ENCODE measurements around the gene EFNA2.

Gene EFNA2

DNA sequence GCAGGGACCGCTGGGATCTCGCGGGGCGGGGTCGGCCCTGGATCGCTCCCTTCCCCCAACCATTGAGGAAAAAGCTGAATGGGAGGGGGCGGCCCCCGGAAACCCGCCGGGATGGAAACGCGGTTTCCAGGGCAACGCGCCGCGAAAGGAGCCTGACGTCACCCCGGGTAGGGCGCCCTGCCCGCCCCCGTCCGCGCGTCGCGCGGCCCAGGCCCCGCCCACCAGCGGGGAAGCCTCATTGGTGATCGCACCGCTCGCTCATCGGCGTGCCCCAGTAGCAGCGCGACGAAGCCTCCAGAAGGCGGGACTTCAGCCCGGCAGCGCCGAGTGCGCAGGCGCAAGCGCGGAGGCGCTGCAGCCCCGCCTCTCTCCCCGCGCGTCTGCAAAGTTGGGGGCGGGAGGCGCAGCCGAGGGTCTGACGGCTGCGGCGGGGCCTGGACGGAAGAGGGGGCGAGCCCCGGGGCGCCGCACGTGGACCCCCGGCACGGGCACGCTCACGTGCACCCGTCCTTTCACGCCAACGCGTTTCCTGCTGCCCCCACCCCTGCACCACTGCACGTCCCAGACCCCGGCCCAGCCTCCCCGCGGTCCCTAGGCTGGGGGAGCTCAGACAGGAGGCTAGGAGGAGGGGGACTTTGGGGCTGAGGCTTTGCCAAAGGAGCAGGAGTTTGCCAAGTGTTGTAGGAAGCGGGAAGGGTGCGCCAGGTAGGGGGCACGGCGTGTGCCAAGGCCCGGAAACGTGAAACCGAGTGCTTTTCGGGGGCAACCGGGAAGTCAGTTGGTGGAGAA is 24.7 kb upstream of the EFNA2 start:
- DNase-seq (ENCODE audit: low read depth), result peak; percentile 92

DNA sequence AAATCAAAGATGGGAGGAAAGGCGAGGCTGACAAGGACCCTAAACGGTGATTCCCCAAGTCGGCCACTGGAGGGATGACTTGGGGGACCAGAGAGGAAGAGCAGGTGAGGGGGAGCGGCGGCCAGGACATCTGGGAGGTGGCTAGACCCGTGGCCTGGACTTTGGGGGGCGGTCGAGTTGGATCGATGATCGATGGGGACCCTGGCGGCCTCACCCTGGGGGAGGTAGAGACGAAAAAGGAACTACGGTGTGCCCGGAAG is 24.2 kb upstream of the EFNA2 start:
- DNase-seq (ENCODE audit: low read depth), result no peak

DNA sequence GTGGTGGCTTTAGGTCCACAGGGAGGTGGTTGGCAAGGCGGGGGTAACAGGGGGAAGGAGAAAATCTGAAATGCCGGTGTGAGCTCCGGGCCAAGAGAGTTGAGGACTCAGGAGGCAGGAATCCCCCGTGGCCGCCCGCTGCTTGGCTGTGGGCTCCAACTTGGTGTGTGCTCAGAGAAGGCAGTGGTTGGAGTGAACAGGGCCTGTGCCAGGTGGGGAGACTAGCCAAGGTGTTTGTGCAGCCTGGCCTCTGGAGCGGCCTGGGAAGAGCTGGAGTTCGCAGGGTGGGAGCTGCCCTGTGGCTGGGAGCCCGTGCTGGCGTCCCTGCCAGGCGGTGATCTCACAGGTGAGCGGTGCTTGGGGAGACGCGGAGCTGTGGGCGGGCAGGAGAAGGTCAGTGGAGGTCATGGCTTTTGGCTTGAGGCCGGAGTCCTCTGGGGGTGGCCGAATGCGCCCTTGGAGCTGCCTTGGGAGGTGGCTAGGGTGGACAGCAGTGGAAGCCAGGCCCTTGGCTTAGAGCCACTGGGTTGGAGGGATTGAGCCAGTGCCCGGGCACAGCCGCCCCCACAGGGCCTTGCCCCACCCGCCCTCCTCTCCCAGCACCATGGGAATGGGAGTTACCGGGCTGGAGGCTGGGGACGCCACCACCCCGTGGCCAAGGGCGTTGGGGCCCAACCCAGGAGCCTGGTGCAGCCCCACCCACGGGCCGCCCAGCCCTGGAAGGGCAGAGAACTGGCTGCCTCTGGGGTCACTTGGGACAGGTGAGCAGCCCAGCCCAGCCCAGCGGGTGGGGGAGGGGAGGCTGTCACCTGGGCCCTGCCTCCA is 23.7 kb upstream of the EFNA2 start:
- DNase-seq (ENCODE audit: low read depth), result no peak

DNA sequence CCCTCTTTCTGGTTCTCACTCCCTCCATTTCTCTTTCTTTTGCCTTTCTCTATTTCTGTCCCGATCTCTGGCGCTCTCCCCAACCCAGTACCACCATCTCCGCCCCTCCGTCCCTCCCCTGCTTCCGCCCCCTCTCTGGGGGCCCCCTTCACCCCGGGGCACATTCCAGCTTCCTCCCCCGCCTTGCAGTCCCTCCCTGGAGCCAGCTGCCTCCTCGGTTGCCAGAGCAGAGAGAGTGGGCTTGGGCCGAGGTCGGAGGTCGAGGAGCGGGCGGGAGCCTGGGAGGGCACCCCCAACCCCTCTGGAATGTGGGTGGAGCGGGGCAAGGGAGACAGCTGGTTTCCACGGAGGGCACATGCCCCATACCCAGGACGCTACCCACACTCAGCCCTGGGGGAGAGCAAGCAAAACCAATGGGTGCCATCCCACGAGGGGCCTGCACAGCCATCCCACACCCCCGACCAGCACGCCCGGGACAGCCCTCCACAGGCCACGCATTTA is 23.0 kb upstream of the EFNA2 start:
- no peak for DNase-seq (ENCODE audit: low read depth)

DNA sequence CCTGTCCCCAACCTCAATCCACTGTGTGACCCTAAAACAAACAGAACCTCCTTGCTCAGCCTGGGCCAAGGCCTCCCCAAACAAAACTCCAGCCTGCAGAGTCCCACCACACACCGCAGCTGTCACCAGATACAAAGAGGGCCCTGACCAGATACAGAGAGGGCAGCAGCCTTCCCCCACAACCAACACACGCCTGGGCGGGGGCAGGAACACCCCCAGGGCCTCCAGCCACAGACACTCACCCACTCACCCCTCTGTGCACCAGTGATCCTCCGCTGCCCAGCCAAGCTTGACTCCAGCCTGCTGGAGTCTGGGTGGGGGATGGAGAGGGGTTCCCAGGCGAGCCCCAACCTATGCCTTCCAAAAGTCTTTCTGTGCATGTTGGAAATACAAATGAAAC is 22.5 kb upstream of the EFNA2 start:
- DNase-seq (ENCODE audit: low read depth), result no peak

DNA sequence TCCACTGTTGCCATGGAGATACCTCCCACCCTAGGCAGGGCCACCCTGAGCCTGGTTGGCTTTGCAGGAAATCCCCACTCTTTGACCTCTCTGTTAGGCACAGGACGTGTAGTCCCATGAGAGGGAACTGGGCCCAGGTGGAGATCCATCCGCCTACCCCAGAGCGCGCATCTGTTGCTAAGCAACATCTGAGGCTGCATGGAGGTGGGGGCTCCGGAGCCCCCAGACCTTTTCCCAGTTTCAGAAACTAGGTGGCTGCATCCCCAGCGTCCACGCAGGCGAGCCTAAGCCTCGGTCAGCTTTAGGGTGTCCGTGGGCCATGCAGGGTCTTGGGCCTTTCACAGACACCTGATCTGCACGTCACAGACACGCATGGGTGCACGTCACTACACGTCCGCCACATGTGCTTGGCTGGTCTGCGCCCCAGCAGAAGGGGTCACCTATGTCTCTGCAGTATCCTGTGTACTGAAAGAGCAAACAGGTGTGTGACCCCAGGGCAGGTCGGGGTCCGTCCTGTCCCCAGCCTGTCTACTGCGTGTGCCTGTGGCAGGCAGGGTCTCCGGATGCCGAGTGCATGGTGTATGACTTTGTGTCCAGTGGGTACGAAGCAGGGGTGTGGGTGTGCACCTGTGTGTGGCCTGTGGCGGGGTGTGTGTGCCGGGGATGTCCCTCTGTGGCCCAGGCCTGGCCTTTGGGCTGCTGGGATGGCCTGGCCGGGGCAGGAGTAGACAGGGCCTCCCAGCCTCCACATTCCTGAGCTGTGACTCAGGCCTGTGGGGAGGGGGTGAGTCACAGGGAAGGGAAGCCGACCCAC is 20.7 kb upstream of the EFNA2 start:
- DNase-seq (ENCODE audit: low read depth), result no peak

DNA sequence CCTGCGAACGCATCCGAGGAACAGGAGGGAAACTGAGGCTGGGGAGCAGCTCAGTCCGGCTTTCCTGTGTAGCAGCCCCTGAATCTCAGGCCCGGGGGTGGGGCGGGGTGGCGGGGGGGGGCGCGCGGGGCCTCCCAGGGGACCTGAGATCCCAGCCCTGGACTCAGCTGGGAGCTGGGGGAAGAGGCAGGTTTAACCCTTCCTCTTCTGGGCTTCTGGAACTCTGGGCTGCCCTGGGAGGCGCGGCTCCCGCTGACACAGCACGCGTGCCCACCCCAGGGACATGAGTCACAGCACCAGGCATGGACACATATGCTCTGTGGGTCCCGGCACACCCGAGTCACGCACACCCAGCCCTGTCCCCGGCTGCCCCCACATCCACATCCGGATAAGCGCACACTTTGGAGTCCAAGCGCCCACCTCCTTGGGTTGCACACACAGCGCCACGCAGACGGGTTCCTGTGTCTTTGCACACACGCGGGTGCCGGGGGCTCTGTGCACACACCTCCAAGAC is 20.0 kb upstream of the EFNA2 start:
- no peak for DNase-seq (ENCODE audit: low read depth)

DNA sequence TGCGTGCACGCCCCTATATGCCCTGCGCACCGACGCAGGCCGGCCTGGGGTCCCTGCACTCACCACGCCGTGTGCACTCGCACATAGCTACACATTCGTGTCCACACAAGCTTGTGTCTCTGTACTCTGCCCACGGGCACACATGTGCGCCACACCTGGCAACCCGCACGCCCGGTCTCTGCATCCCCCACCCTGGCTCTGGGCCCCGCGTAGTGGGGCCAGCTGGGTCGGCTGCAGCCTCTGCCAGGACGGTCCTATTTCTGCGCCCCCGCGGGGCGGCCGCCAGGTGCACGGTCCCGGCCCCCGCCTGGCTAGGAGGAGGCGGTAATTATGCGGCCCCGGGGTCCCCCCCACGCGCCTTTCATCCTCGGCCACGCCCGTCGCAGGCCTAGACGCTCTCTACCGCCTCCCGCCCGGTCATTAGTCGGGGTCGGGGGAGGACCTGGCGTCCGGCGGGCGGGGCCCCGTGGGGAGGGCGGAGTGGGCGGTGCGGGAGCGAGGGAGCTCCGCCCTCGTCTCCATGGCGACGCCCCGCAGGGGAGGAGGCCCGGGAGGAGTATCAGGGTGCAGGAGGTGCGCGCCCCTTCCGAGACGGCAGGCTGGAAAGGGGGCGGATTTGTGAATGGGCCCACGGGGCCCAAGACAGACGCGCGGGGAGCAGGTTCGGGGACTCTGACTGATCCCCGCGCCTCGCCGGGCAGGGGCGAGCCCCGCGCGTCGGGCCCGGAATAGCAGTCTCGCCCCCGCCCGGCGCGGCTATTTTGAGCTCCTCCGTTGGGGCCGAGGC is 19.4 kb upstream of the EFNA2 start:
- DNase-seq (ENCODE audit: low read depth), result peak; percentile 71

DNA sequence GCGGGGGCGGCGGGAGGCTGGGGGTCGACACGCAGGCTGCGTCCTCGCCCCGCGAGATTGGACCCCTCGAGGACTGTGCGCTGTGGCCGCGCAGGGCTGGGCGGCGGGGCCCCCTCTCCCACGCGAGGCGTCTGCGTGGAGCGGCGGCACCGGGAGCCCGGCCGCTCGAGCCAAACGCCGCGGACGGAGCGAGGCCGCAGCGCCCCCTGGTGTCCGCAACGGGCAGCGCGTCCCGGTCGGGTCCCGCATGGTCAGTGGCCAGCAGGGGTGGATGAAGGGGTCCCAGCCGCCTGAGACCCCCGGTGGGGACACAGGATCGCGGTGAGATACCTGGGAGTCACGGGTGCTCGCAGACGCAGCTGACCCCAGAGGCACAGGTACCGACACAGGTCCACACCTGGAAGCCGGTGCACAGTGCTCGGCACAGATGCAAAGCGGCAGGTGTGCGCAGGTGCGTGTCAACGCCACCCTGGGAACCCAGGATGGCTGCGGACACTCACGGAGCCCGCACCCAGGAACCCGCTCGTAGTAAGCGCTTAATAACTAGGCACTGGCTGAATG is 18.7 kb upstream of the EFNA2 start:
- peak; percentile 56 for DNase-seq (ENCODE audit: low read depth)

DNA sequence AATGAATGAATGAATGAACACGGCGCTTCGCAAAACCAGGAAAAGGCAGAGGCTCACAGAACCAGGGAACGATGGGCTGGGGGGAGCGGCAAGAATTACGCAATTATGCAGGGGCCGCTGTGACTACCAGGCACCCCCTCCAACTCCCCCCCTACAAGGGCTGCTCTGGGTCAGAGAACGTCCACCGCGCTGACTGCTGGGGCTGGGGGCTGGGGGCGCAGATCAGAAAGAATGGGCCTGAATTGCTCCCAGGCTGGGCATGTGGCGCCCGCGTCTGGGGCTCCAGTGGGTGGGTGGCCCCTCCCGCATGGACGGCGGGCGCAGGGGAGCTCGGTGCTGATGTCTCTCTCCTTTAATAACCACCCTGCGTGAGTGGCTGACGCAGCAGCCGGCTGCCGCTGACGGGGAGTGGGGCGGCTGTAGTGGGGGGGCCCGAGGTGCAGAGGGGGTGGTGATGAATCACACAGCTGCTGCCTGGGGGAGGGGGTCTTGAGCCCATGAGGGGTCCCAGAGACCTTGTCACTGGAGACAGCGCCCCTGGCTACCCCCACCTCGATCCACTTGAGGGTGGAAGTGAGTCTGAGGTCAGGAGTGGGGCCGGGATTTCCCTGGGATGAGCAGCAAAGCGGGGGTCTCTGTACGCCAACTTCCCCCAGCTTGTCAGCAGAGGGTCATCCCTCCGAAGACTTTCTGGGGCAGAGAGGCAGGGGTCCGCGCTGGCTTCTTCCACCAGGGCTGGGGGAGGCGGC is 18.0 kb upstream of the EFNA2 start:
- no peak for DNase-seq (ENCODE audit: low read depth)

DNA sequence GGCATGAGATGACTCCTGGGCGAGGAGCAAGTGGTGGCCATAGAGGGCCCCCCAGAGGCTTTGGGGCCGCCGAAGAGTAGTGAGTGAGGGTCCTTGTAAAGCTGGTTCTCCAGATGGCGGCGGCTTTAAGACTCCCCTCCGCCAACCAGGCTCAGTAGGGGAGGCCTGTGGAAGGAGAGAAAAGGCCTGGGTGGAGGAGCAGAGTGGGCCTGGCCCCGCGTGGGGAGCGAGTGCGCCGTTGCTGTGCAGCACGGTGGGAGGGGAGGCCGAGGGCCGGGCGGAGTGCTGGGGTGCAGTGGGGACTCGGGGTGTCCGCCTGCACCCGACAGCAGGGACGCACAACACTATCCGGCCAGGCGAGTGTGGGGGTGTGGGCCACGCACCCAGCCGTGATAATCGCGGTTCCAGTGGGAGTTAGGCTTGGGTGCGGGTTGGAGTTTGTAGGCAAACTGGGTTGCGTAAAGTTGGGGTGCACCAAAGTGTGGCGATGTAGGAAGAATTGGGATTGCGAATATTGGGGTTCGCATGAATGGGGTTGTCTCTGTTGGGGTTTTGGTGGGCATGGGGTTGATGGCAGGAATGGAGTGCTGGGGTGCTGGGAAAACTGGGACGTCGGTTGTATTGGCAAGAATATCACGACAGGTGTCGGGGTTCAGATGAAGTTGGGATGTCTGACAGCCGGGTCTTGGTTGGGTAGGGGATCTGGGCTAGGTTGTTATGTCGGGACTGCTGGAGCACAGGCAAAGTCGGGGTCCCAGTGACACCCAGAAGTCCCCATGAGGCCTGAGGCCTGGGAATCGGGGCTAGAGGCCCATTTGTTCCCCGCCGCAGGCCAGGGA is 17.2 kb upstream of the EFNA2 start:
- DNase-seq (ENCODE audit: low read depth), result no peak

DNA sequence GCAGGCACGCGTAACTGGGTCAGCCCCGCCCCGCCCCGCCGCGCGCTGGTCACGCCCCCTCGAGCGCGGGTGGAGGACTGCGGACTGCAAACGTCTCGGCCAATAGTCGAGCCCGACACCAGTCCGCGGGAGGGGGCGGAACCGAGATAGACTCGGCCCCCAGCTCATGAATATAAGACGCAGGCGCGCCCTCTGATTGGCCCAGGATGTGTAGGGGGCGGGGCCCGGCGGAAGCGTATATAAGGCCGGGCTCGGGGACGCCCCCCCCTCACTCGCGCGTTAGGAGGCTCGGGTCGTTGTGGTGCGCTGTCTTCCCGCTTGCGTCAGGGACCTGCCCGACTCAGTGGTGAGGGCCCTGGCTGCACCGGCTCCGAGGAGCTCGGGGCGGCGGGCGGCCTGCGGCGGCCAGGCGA is 16.6 kb upstream of the EFNA2 start, which contains the start of gene CIRBP:
CIRBP (plus strand) TSS at position 268 of the 413 bp plus-strand sequence. CDS start 1,602 bp downstream, outside the sequence.
- peak; percentile 99 for DNase-seq (ENCODE audit: low read depth)

DNA sequence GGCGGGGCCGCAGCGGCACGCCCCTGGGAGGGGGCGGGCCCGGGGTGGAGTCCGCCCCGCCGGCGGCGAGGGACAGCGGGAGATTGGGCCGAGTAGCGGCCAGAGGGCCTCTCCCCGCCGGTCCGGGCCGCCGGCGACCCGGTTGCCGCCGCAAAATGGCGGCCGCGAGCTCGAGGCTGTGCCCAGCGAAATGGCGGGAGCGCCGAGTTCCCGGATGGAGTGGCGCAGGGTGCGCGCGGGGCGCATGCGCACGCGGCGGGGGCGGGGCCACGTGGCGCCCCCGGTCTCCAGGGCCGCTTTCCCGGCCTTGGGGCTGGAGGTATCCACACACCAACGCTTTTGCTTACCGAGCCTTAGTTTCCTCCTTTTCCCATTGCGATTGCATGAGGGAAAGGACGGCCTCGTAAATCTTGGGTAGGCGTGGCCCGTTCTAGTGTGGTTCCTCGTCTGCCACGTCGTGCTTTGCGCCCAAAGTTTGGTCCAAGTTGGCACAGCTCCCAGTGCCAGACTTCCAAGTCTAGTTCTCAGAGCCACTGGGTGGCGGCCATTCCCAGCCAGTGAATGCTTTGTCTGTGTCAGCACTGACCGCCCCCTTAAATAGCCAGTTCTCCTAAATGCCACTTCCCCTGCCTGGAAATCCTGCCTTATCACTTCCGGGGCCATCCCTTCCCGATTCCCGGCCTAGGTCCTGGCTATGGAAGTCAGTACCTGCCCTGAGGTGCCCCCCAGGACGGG is 16.0 kb upstream of the EFNA2 start:
- peak; percentile 77 for DNase-seq (ENCODE audit: low read depth)

DNA sequence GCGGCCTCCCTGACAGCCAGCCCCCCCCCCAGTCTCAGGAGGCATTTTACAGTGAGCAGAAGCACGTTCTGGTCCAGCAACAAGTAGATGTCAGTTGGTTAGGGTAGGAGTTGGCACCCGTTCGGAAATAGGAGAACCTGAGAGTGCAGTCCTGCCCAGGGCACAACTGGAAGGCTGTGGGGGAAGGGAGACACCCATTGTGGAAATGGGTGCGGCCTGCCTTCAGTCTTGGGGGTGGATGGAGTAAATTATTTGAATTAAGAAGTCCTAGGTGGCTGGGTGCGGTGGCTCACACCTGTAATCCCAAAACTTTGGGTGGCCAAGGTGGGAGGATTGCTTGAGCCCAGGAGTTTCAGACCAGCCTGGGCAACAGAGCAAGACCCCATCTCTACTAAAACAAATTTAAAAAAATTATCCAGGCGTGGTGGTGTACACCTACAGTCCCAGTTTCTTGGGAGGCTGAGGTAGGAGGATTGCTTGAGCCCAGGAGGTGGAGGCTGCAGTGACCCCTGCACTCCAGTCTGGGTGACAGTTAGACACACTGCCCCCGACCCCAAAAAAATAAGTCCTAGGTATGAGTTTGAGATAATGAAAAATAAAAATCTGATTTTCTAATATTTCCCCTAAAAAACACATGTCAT is 15.3 kb upstream of the EFNA2 start:
- DNase-seq (ENCODE audit: low read depth), result no peak

DNA sequence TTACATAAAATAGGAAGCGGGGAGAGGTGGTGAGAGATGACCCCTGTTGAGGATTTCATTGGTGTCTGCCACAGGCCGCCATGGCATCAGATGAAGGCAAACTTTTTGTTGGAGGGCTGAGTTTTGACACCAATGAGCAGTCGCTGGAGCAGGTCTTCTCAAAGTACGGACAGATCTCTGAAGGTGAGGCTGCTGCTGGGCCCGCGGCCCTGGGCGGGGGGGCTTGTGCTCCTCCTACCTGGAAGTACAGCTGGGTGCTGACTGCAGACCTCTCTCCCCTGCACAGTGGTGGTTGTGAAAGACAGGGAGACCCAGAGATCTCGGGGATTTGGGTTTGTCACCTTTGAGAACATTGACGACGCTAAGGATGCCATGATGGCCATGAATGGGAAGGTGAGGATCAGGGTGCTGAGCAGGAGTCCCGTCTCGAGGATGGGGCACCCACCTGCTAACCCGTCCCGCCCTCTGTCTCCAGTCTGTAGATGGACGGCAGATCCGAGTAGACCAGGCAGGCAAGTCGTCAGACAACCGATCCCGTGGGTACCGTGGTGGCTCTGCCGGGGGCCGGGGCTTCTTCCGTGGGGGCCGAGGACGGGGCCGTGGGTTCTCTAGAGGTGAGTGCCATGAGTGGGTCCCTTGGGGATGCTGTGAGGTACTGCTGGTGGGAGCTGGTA is 14.7 kb upstream of the EFNA2 start:
- DNase-seq (ENCODE audit: low read depth), result no peak

DNA sequence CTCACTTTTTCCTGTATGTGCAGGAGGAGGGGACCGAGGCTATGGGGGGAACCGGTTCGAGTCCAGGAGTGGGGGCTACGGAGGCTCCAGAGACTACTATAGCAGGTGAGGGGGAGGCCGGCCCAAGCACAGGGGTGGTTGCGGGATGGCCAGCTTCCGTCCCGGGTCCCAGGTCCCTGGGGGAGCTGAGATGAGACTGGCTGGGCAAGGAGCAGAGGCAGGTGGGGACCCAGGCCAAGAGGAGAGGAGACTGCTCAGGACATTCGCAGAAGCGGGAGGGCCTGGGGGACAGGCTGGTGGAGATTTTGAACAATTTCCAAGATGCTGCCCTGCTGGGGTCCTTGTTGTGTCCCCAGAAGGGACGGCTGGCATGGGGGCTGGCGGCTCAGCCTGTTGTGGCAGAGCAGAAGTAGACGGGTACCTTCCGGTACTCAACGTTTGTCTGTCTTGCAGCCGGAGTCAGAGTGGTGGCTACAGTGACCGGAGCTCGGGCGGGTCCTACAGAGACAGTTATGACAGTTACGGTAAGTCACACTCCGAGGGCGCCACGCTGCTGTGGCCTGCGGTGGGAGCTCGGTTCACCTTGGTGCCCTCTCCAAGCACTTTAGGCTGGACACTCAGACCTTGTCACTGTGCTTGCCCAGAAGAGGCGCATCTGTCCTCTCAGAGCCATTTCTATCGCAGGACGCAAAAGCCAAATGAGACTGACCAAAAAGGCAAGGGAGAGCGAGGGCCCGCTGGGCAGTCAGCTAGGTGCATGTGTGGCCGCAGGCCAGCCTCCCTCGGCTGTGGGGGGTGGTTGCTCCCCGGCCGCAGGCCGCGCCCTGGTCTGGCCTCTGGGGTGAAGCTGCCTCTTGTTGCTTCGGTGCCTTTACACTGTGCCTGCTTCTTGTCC is 13.9 kb upstream of the EFNA2 start:
- no peak for DNase-seq (ENCODE audit: low read depth)

All from activated gamma-delta T cell treated with anti-CD3 and anti-CD28 coated beads, Interleukin-2, amount 50 U/mL, for 16 hours (primary cell).